HG03280 (cell line): ENCODE measurements around the gene COIL.
"Not testable (repeated sequence)": the region's sequence is repeated elsewhere in the genome, so short reads cannot be mapped to it uniquely, and the experiment has no call there.

Experiments
- ATAC-seq: cut with Tn5 transposase; IDR thresholded peaks from one replicate; pipeline ENCODE4 v1.9.1; 2021; ENCODE audit warnings: mild to moderate bottlenecking, moderate library complexity; ENCODE audit not compliant: unreplicated experiment

The COIL gene

GRCh38 chr17:56979091-56979480, 18.2 kb upstream of the COIL start:
- no peak for ATAC-seq

GRCh38 chr17:56978441-56979090, 17.7 kb upstream of the COIL start:
- ATAC-seq = peak; percentile 24

GRCh38 chr17:56977673-56978395, 17.0 kb upstream of the COIL start, which contains the start of gene SCPEP1:
Gene SCPEP1, plus strand, starts transcription at chr17:56978131. Its CDS starts 29 bp downstream, at chr17:56978160.
- peak; percentile 77 for ATAC-seq

- no peak for ATAC-seq
These were observed 16.2 kb upstream of the COIL start for GRCh38 chr17:56976941-56977608.

GRCh38 chr17:56975656-56976055, 14.8 kb upstream of the COIL start:
- ATAC-seq = no peak

- no peak for ATAC-seq
These were observed 13.2 kb upstream of the COIL start for GRCh38 chr17:56974055-56974454.

- no peak for ATAC-seq
These were observed 12.7 kb upstream of the COIL start for GRCh38 chr17:56973520-56973919.

GRCh38 chr17:56972111-56972730, 11.4 kb upstream of the COIL start:
- ATAC-seq = no peak

- no peak for ATAC-seq
These were observed 10.1 kb upstream of the COIL start for GRCh38 chr17:56970974-56971373.

GRCh38 chr17:56966338-56966737, 5.5 kb upstream of the COIL start:
- no peak for ATAC-seq

GRCh38 chr17:56965681-56966080, 4.8 kb upstream of the COIL start:
- ATAC-seq = not testable (repeated sequence)

GRCh38 chr17:56965241-56965640, 4.4 kb upstream of the COIL start:
- ATAC-seq = not testable (repeated sequence)

GRCh38 chr17:56956992-56957391, 3.9 kb downstream of the COIL start:
- no peak for ATAC-seq

- ATAC-seq = no peak
These were observed 11.3 kb downstream of the COIL start for GRCh38 chr17:56949595-56949994.

GRCh38 chr17:56948491-56948890, 12.4 kb downstream of the COIL start:
- ATAC-seq = no peak

- no peak for ATAC-seq
These were observed 13.1 kb downstream of the COIL start for GRCh38 chr17:56947741-56948140.

GRCh38 chr17:56945938-56946505, 14.8 kb downstream of the COIL start:
- no peak for ATAC-seq

GRCh38 chr17:56943505-56944125, 17.2 kb downstream of the COIL start:
- no peak for ATAC-seq

GRCh38 chr17:56939869-56940484, 20.9 kb downstream of the COIL start:
- no peak for ATAC-seq

GRCh38 chr17:56938206-56938605, 22.6 kb downstream of the COIL start:
- not testable (repeated sequence) for ATAC-seq
